HG02852 (cell line): ENCODE measurements around the gene WASF2.
"Not testable (repeated sequence)": the region's sequence is repeated elsewhere in the genome, so short reads cannot be mapped to it uniquely, and the experiment has no call there.

ENCODE experiments used
- ATAC-seq: cut with Tn5 transposase; IDR thresholded peaks from one replicate; pipeline ENCODE4 v1.9.1; 2021; ENCODE audit warnings: mild to moderate bottlenecking, moderate library complexity; ENCODE audit not compliant: unreplicated experiment

WASF2 gene

DNA sequence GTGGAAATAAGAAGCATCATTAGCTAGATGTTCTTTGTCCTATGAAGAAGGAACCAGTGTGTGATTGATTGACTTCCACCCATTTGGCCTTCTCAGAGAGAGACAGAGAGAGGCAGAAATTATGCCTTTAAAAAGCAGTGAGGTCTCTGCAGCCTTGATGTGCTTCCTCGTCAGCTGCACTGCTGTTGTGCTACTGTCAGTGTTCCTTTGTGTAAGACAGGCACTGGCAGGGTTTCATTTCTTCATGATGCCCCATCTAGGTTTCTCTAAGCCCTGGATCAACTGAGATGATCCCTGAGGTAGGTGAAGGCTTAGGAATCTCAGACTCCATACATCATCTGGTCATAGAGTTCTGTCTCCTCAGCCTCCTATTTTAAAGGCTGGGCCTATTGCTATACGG, 62.6 kb downstream of the WASF2 start:
- no peak for ATAC-seq

GRCh38 chr1:27423709-27424108, 66.3 kb downstream of the WASF2 start:
- ATAC-seq: no peak

GRCh38 chr1:27418326-27419185, 71.4 kb downstream of the WASF2 start:
- peak; percentile 75 for ATAC-seq

- ATAC-seq: no peak
These were observed 72.3 kb downstream of the WASF2 start for GRCh38 chr1:27417713-27418112.

DNA sequence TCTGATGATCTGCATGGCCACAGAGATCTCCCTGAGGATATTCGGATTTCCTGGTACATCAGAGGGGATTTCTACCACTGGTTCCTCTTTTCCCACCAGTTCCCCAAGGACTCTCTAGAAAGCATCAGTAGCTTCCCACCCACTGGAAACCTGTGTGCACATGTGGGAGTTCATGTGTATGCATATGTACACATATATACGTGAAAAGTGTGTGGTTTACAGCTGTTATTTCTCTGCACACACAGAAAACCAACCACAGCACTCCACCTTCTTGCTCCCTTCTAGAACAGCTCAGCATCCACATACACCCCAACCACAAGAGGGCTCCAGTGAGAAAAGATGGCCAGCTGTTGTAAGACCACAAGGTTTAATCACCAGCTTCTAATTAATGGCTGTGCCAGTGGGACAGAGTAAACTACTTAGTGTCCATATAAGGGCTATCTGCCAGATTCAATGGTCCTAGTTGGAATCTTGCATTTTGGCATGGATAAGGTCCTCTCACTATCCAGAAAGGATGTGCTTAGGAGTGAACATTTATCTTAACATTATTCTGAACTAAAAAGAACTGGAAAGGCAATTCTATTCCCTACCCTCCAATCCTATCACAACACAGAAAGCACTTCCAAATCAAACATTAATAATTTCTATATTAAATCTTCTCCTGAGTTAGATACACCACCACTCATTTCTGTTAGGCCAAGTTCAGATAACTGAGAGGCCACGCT, 73.4 kb downstream of the WASF2 start:
- ATAC-seq: no peak

- no peak for ATAC-seq
These were observed 75.9 kb downstream of the WASF2 start for GRCh38 chr1:27414091-27414490.

GRCh38 chr1:27413004-27413403, 77.0 kb downstream of the WASF2 start:
- no peak for ATAC-seq

DNA sequence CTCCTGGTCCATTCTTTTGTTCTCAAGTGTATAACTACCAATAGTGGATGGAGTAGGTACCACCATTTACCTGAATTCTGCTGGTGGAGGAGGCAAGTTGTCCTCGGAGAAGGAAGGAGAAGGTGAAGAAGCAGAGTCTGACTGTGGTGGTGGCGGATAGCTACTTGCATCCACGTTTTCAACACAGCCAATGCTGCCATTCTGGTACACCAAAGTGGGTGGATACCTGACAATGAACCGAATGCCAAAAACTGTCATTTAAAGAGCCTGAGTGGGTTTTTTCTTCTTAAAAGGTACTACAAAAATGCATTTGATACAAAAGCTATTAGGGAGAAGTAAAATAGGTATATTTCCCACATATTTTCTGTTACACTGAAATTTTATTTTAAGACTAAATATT, 77.5 kb downstream of the WASF2 start:
- no peak for ATAC-seq

GRCh38 chr1:27410709-27411108, 79.3 kb downstream of the WASF2 start:
- no peak for ATAC-seq

DNA sequence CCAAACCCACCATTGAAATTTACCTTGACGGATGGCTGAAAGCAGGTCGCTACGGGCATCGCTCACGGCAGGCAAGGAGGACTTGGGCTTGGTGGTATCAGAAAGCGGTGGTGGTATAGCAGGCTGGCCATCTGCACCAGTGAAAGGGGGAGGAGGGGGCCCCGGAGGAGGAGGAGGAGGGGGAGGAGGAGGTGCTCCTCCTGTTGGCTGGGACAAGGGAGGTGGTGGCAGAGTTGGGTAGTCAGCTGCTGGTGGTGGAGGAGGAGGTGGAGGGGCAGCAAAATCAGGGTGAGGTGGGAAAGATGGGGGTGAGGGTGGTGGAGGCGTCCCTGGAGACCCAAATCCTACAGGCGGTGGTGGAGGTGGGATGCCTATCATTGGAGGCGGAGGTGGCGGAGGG, 80.3 kb downstream of the WASF2 start:
- no peak for ATAC-seq

GRCh38 chr1:27408151-27408550, 81.8 kb downstream of the WASF2 start:
- ATAC-seq: no peak

GRCh38 chr1:27406791-27407190, 83.2 kb downstream of the WASF2 start:
- ATAC-seq: not testable (repeated sequence)

GRCh38 chr1:27406362-27406680, 83.6 kb downstream of the WASF2 start:
- ATAC-seq: no peak

- not testable (repeated sequence) for ATAC-seq
These were observed 84.2 kb downstream of the WASF2 start for GRCh38 chr1:27405598-27406361.

- ATAC-seq: no peak
These were observed 84.9 kb downstream of the WASF2 start for GRCh38 chr1:27405074-27405473.

DNA sequence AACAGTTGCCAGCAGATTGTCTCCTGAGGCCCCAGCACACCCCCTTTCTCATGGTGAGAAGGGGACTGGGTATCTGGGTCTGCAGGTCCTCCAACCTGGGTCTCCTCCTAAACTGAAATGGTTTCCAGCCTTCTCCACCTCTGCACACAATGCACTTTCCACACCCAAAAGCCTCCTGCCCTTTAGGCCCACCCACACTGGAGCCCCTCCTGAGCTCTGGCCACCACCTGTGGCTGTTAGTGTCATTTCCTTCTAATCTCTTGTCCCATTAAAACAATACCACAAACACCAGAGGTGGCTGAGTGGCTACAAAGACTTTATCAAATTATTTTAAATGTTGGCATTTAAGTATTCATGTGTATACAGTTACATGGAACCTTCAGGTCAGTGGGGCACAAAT, 86.0 kb downstream of the WASF2 start:
- ATAC-seq: no peak

DNA sequence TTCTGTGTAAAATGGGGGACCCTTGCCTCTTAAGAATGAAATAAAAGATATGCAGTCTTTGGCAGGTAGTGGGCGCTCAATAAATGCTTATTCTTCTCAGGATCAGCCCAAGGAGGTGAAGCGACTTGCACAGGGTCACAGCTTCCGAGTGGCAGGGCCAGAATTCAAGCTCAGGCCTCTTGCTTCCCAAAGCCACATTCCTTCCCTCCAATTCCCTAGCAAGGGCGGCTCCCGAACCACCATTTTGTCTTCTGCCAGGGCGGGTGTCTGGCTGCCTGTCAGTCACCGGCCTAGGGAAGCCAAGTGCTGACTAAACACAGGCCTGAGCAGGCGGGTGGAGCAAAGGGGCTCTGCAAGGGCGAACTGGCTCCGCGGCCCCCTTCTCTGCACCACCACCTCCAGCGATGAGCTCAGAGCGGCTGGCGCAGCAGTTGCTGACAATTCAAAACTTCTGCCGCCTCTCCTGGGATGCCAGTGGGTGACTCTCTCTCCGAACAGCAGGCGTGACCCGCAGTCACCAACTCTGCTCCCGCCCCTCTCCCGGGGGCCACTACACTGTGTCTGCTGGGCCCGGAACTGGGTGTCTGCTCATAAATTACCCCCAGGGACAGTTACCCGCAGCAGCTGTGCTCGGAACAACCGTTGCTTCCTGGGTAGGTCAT, 86.8 kb downstream of the WASF2 start:
- no peak for ATAC-seq

GRCh38 chr1:27402349-27402754, 87.6 kb downstream of the WASF2 start:
- no peak for ATAC-seq

- ATAC-seq: no peak
These were observed 89.0 kb downstream of the WASF2 start for GRCh38 chr1:27400963-27401341.

- no peak for ATAC-seq
These were observed 89.6 kb downstream of the WASF2 start for GRCh38 chr1:27400082-27400962.
